HG03175 (cell line): ENCODE data around the gene SPI1.
A peak's percentile ranks its signal among the peaks of the same experiment; 100 is the strongest.
"Not testable (repeated sequence)": the region's sequence is repeated elsewhere in the genome, so short reads cannot be mapped to it uniquely, and the experiment has no call there.

Source experiments
- ATAC-seq: cut with Tn5 transposase; IDR thresholded peaks from one replicate; pipeline ENCODE4 v1.9.1; 2021; ENCODE audit warnings: mild to moderate bottlenecking, moderate library complexity; ENCODE audit not compliant: unreplicated experiment

SPI1 gene

GRCh38 chr11:47342036-47342803 lies 36.1 kb downstream of the SPI1 start:
- no peak for ATAC-seq

GRCh38 chr11:47340980-47341775 lies 37.2 kb downstream of the SPI1 start:
- no peak for ATAC-seq

GRCh38 chr11:47340010-47340409 lies 38.3 kb downstream of the SPI1 start:
- no peak for ATAC-seq

- no peak for ATAC-seq
These were observed 39.7 kb downstream of the SPI1 start for GRCh38 chr11:47338396-47339241.

GRCh38 chr11:47337229-47337924 lies 41.0 kb downstream of the SPI1 start:
- ATAC-seq = no peak

GRCh38 chr11:47336595-47336994 lies 41.8 kb downstream of the SPI1 start:
- ATAC-seq = no peak

GRCh38 chr11:47335733-47336132 lies 42.6 kb downstream of the SPI1 start:
- no peak for ATAC-seq

GRCh38 chr11:47334699-47335411 lies 43.5 kb downstream of the SPI1 start:
- not testable (repeated sequence) for ATAC-seq

- ATAC-seq = no peak
These were observed 44.4 kb downstream of the SPI1 start for GRCh38 chr11:47333886-47334443.

- no peak for ATAC-seq
These were observed 44.9 kb downstream of the SPI1 start for GRCh38 chr11:47333526-47333845.

GRCh38 chr11:47332791-47333525 lies 45.4 kb downstream of the SPI1 start:
- no peak for ATAC-seq

GRCh38 chr11:47332303-47332711 lies 46.0 kb downstream of the SPI1 start:
- ATAC-seq = no peak

- ATAC-seq = no peak
These were observed 46.7 kb downstream of the SPI1 start for GRCh38 chr11:47331454-47332302.

GRCh38 chr11:47329987-47330931 lies 48.1 kb downstream of the SPI1 start:
- ATAC-seq = no peak

GRCh38 chr11:47329431-47329986 lies 48.8 kb downstream of the SPI1 start:
- no peak for ATAC-seq

GRCh38 chr11:47328449-47329390 lies 49.6 kb downstream of the SPI1 start:
- peak; percentile 66 for ATAC-seq
